Hair follicular keratinocyte (primary cell): ENCODE results near the gene PCED1A. TPM values are rescaled to one million over a fixed set of nuclear protein-coding genes. Genes with fewer than 3 reads are reported as not detected.

Source experiments
- total RNA-seq: library from RNA; depleted of rRNA; stranded (reverse); fragments of >200 nt; gene quantifications from 2 replicates; pipeline ENCODE4 v1.2.3, GENCODE V29; 2015

PCED1A gene
- total RNA-seq = 12.2 and 14.3 TPM in 2 replicates

DNA sequence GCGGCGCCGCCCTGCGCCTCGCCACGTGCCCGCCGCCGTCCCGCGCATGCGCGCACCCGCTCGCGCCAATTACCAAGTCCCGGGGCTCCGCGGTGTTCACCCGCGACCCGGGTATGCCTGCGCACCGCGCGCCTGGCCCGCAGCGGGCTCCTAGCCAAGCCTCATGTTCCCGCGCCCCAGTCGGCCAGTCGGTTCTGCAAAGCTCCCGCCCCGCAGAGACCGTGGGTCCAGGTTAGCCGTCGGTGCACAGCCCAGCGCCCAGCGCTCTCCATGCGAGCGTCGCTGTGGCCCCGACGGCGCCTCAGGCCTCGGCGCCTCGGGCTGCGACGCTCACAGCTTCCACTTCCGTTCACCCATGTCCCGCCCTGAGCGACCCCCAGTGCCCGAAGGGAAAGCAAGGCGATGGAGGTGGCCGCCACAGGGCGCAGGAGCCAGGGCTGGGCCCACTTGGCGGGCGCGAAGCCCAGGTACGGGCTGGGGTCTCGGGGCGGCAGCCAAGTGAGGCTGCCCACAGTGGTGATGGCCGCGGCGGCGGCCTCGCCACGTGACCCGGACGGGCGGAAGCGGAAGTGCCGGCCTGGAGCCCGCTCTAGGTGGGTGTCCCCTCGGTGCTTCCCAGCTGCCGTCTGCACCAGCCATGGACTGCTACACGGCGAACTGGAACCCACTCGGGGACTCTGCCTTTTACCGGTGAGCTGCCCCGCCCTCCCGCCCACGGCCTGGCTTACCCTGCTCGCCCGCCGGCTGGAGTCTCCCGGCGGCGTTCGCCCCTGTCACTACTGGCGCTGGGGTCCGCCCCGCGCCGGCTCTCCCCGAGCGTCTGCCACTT is at the start of gene PCED1A, which contains the start of gene VPS16:
TSS of gene PCED1A (minus strand) at position 518 of the 829 bp plus-strand sequence. CDS start 743 bp downstream, outside the sequence.
TSS of gene VPS16 (plus strand) at position 608 of the 829 bp plus-strand sequence. CDS start at position 638, 30 bp downstream.

DNA sequence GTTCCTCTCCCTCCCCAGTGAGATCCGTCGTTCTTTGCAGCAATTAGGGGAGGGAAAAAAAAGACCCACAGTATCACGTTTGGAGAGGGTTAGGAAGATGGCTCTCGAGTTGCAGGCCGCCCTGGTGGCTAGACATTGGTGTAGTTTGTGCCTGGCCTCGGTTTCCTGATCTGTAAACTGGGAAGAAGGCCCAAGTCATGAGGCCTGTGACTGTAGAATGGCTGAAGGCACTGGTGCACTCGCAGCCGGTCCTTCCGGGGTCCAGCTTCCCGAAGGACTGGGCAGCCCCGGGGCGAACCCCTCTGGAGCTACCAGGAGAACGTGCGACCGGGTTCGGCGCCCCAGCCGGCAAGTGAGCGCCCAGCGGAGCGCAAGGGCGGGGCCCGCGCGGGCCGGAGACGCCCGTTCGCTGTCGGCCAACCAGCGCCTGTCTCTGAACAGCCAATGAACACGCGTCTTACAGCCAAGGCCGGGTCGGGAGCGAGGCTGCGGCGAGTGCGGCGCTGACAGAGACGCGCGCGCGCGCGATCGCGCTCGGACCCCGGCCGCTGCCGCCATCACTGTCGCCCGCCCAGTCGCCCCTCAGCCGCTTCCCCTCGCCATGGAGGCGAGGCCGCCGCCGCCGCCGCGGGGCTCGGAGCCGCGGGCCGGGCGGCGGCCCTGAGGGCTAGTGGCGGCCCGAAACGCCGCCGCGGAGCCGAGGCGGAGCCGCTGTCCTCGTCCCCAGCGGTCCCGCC is 32.7 kb upstream of the PCED1A start, which contains the start of gene PTPRA:
TSS of gene PTPRA (plus strand) at position 472 of the 737 bp plus-strand sequence. CDS start 90,797 bp downstream, outside the sequence.

DNA sequence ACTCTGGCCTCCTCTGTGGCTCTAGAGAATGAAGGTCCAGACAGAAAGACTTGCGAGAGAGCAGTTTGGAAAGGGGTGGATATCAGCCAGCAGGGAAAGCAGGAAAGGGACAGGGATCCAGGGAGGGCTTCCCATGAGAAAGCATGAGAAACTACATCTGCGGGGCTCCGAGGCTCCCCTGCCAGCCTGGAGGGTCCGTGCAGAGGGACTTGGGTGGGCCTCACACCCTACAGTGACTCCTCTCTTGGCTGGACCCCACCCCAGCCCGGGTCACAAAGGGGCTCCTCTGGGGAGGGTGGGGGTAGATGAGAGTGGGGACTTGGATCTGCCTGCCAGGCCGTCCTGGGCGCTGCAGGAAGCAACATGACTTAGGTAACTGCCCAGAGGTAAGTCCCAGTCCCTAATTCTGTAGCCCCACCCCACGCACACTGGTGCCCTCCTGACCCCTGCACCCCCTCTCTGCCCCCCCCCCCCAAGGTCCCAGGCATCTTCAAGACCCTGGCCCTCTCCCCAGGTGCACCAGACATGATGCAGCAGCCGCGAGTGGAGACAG is 24.3 kb downstream of the PCED1A start, which contains the start of gene TMEM239:
TSS of gene TMEM239 (plus strand) at position 335 of the 553 bp plus-strand sequence. CDS start at position 526, 191 bp downstream.

DNA sequence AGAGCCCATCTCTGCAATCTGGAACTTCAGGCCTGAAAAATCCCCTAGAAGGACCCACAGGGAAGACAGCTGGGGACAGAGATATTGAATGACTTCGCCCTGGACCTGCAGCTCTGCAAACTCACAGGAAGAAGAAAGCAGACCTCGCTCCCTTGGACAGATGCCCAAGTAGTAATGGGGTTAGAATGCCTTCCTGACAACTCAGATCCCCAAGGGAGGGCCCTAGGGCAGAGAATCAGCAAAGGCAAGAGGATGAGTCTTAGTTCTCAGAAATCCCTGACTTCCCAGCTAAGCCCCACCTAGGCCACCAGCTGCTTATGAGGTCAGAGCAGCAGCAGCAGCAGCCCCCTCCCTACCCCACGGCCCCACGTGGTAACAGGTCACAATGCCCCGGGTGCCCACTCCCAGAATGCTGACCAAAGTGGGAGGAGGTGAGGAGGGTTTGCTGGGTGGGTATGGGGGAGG is 25.8 kb downstream of the PCED1A start, which contains the start of gene C20orf141:
TSS of gene C20orf141 (plus strand) at position 401 of the 465 bp plus-strand sequence. CDS start 198 bp downstream, outside the sequence.

GRCh38 chr20:2800521-2801285 is 39.8 kb downstream of the PCED1A start, which contains the start of gene CPXM1:
CPXM1 (minus strand) TSS chr20:2800627; CDS start chr20:2800572, 55 bp downstream.

Other genes starting within 250 kb of the PCED1A start
- gene NOP56, start 188.0 kb downstream of the PCED1A start, total RNA-seq = 86.1 and 222 TPM in 2 replicates
- 98.9 and 142 TPM in 2 replicates for gene IDH3B, start 176.4 kb downstream of the PCED1A start, total RNA-seq
- gene EBF4, start 147.9 kb downstream of the PCED1A start, total RNA-seq = 0.15 and 0.39 TPM in 2 replicates
- not detected in 2 replicates for gene CPXM1, start 40.0 kb downstream of the PCED1A start, total RNA-seq
- gene C20orf141, start 25.7 kb downstream of the PCED1A start, total RNA-seq = not detected in 2 replicates
- gene TMEM239, start 24.3 kb downstream of the PCED1A start, total RNA-seq = not detected in 2 replicates
- gene VPS16, start 90 bp upstream of the PCED1A start, total RNA-seq = 26.0 and 28.3 TPM in 2 replicates
- 33.2 and 35.5 TPM in 2 replicates for gene PTPRA, start 32.8 kb upstream of the PCED1A start, total RNA-seq
- 1.3 TPM in 1 of 2 replicates, not detected in the other for gene GNRH2, start 203.0 kb upstream of the PCED1A start, total RNA-seq
- gene MRPS26, start 205.4 kb upstream of the PCED1A start, total RNA-seq = 87.9 and 128 TPM in 2 replicates
- not detected in 2 replicates for gene OXT, start 231.0 kb upstream of the PCED1A start, total RNA-seq
- gene AVP, start 244.1 kb upstream of the PCED1A start, total RNA-seq = not detected in 2 replicates